ENCODE data around the gene NPY4R2.
"Not testable (repeated sequence)": the region's sequence is repeated elsewhere in the genome, so short reads cannot be mapped to it uniquely, and the experiment has no call there.

Gene NPY4R2

DNA sequence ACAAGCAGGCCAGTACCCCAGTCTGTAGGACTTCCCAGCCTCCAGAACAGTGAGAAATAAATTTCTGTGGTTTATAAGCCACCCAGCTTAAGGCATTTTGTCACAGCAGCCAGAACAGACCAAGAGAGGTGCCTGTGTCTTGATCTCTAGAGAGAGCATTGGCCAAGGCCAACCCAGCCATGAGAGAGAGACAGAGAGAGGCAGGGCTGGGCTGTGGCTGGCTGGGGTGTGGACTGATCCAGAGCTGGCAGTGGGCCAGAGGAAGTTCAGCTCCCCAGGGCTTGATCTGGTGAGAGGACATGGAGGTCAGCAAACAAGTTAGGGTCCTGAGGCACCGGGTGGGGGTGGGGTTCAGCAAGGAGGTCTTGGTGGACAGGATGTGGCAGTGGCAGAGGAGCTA lies 14.4 kb downstream of the NPY4R2 start:
- not testable (repeated sequence) for DNase-seq

DNA sequence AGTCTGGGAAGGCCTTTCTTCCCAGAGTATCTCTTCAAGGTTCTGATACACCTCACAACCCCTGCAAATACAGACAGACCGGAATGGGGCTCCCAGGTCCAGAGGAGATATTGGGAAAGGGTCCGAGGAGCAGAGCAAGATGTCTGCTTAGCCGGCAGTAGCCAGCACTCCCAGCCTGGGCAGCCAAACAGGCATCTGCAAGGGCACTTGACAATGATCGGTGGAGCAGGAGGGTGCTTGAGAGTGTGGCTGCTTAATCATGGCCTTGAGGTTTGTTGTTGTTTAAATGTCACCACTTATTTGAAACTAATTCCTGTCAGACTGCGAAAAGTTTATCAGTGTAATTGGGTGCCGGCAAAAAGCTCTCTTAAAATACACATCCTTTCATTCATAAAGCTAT lies 15.0 kb downstream of the NPY4R2 start:
- DNase-seq: not testable (repeated sequence)

DNA sequence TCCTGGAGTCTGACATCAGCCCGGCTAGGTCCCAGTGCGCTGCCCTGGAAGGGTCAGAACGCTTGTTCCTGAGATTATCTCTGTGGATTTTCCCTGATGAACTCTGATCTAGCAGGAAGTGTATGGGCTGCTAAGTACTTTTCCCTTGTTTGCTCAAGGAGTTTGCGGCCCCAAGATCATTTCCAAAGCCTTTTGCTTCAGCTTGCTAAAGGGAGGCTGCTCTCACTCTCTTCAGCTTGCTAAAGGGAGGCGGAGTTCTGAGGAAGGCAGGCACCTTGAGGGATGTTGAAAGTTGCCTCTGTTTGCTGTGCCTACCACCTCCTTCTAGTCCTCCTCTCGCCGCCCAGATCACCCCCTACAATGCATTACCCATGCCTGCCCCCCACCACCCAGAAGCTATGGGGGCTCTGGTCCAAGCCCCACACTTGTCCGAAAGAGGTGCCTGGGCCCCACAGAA lies 18.3 kb downstream of the NPY4R2 start:
- DNase-seq: not testable (repeated sequence)

DNA sequence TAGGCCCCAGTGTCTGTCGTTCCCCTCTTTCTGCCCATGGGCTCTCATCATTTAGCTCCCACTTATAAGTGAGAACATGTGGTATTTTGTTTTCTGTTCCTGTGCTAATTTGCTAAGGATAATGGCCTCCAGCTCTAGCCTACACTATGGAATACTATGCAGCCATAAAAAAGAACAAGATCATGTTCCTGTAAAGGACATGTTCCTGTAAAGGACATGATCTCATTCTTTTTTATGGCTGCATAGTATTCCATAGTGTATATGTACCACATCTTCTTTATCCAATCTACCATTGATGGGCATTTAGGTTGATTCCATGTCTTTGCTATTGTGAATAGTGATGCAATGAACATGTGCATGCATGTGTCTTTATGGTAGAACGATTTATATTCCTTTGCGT lies 19.2 kb downstream of the NPY4R2 start:
- DNase-seq: not testable (repeated sequence)

DNA sequence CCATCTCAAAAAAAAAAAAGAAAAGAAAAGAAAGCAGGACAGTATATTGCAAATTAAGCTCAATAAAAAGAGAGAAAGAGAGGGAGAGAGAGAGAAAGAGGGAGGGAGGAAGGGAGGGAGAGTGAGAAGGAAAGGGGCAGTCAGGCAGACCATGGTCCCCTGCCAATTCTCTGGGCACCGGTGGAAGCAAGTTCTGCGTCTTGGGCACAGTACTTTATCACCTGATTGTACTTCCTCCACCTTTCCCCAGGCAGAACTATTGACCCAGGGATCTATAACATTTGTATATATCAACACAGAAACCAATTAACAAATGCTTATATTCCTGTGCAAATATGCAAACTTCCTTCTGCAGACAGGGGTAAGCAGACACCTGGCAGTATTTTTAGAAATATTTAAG lies 22.4 kb downstream of the NPY4R2 start:
- not testable (repeated sequence) for DNase-seq

DNA sequence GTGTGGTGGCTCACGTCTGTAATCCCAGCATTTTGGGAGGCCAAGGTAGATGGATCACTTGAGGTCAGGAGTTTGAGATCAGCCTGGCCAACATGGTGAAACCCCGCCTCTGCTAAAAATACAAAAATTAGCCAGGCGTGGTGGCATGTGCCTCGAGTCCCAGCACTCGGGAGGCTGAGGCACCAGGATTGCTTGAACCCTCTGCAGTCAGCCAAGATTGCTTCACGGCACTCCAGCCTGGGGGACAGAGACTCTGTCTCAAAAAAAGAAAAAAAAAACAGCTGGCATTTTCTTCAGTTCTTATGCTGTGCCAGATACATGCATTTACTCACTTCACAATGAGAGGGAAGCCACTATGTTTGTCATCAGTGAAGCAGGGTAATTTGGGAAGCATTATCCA lies 22.9 kb downstream of the NPY4R2 start:
- not testable (repeated sequence) for DNase-seq

DNA sequence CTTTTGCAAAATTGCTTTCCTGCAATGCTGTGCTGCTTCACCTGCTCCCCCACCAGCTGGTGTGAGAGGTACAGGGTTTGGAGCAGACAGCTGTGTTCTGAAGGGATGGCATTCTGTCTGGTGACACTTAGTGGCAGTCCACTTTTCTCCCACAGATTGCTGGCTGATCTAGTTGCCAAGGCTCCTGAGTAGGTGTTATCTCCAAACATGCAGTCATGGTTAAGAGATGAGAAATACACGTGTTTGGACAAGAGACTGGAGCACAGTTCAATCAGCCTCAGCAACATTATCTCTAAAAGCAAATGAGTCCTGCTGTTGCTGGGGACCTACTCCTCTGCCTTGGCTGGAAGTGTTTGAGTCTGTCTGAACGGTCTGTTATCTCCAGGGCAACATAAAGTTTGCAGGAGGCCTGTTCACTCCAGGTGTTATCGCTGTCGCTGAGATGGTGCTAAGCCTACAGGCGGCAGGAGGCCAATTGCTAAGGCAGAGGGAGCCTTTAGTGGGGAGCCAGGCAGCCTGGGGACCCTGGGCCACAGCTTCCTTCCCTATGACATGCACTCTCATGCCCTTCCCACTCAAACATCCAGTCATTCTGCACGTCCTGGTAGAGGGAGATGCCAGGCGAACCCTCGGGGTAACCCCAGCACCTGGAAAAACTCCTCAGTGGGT lies 24.0 kb downstream of the NPY4R2 start:
- not testable (repeated sequence) for DNase-seq

DNA sequence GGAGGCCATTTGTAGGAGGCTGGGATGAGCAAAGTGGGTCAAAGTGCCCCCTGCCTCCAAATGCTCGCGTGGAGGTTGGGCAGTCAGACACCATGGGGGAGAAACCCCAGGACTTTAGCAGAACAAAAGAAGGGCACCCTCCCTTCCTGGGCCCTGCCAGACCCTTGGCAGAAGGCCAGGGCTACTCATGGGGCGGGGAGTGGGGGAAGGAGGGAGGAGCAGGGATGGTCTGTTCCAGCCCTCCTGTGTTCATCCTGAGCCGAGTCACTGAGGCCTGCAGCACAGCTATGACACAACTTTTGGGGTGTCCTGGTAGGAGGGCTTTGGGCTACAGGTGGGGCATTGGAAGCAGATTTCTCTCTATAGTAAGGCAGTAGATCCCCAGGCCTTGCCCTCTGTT lies 24.9 kb downstream of the NPY4R2 start:
- not testable (repeated sequence) for DNase-seq

DNA sequence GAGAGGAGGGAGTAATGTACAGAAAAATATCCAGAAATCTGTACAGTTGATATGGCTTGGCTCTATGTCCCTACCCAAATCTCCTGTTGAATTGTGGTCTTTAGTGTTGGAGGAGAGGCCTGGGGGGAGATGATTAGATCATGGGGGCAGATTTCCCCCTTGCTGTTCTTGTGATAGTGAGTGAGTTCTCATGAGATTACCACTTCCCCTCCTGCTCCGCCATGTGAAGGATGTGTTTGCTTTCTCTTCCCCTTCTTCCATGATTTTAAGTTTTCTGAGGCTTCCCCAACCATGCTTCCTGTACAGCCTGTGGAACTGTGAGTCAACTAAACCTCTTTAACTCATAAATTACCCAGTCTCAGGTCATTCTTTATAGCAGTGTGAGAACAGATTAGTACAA lies 29.0 kb downstream of the NPY4R2 start:
- not testable (repeated sequence) for DNase-seq

DNA sequence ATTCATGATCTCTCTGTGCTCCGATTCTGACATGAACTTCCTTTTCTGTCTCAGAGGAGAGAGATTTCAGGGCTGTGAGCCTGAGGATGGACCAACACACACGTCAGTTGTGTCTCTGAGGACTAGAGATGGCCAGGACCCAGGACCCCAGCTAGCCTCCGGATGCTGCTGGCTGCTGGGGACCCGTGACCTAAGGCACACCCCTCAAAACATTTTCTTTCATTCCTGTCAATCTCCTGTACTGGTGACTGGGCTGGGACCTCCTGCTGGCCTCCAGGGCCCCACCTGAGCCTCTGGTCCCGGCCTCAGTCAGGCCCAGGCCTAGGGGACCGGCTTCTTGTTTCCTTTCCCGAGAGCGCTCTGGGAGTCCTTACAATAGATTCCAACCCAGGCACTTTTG lies 38.7 kb downstream of the NPY4R2 start:
- not testable (repeated sequence) for DNase-seq

DNA sequence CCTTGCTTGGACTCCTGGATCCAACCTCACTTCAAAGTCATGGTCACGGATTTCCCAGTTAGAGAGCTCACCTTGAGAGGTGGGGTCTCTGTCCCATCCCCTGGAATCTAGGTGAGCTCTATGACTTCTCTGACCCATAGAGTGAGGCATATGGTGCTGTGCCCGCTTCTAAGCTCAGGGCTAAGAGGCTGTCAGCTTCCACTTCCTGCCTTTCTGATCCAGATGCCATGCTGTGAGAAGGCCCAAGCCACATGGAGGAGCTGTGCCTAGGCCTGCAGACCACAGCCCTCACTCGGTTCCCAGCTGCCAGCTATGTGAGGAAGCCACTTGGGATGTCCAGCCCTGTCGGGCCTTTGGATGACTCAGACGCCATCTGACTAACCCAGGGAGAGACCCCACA lies 41.2 kb downstream of the NPY4R2 start:
- not testable (repeated sequence) for DNase-seq

DNA sequence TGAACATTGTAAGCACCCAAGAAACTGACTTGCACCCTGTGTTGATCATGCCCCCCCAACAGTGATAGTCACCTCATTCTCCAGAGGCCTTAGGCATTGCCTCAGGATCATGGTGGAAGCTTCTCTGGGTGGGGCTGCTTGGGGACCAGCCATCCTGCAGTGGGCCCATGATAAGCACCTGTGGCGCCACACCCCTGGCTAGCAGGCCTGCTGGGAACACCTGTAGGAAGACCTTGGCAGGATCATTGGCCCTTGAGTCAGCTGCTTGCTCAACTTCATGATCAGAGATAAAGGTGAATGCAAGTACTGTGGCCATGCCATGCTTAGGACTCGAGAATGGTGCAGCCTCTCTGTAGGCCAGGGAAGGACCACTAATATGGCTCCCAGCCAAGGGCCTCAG lies 42.2 kb downstream of the NPY4R2 start:
- DNase-seq: not testable (repeated sequence)

DNA sequence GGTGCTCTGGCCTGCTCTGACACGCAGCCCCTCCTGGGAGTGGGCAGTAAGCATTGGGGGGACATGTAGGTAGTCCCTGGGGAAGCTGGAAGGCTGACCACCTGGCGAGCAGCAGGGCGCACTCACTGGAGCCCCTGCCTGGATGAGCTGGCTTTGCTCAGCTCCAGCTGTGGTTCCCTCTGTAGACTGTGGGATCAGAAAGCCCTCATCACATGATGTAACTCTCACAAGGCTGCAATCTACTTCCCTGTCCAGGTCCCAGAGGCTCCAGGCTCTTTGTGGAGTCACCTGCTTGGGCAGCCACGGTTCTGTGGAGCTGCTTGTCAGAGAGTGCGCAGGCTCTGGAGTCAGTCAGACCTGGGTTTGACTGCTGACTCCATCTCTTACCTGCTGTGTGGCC lies 44.3 kb downstream of the NPY4R2 start:
- DNase-seq: not testable (repeated sequence)

DNA sequence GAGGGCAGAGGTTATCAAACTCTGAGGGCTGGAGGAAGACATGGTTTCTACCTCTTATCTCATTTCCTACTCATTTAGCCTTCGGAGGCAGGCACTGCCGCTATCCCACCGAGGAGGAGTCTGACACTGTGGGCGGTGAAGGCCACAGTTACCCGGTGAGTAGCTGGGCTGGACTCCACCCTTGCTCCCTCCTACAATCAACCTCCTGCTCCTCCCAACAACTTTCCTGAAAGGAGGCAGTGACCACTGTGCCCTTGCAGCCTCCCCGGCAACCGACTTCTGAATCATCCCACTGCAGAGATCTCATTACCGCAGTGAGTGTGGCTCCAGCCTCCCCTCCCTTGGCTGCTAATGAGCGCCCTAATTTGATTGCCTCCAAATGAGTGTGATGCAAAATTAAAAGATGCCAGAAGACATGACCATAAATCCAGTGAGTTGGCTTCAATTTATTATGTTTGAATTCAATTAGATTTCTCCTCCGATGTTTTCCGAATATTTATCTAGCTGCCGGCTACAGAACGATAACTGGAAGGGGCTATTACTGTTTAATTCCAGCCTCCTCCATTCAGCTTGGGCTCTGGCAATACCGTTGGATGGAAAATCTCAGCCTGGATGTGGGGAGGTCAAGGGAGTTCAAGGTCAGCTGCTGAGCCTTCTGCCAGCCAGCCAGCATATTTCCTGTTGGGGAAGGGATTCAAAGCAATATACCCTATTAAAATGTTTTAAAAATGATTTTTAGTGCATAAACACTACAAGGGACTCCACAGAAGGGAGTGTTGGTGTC lies 46.0 kb downstream of the NPY4R2 start:
- DNase-seq: not testable (repeated sequence)

DNA sequence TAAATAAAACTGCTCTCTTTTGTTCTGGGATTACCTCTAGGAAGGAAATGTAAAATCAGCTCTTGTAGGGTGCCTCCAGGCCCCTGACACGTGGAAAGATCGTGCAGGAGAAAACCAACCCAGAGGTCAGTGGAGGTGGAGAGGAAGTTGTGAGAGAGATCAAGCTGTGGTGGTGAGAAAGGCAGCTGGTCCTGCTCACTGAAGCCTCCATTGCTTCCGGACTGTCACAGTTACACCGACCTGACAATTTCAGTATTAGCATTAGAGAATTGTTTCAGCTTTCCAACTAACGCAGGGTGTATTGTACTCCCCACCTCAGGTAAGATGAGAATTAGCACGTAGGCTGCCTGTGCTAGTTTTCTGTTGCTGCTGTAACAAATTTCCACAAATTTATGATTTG lies 50.5 kb downstream of the NPY4R2 start:
- not testable (repeated sequence) for DNase-seq

DNA sequence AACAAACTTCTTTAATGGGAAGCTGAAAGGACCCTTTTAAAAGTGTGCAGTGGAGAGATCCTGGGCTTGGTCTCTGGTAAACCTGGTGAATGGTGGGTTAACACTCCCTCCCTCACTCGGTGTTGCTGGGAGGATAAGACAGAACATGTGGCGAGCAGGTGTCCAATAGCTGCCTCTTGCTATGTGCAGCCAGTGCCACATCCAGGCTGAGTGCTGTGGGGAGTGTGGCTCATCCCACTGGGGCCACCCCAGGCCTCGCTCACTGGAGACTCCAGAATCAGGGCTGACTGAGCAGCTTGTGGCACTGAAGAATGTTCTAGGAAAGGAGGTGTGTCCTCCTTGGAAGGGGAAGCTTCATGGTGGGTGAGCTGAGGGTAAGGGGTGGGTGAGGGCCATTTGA lies 51.6 kb downstream of the NPY4R2 start:
- not testable (repeated sequence) for DNase-seq

DNA sequence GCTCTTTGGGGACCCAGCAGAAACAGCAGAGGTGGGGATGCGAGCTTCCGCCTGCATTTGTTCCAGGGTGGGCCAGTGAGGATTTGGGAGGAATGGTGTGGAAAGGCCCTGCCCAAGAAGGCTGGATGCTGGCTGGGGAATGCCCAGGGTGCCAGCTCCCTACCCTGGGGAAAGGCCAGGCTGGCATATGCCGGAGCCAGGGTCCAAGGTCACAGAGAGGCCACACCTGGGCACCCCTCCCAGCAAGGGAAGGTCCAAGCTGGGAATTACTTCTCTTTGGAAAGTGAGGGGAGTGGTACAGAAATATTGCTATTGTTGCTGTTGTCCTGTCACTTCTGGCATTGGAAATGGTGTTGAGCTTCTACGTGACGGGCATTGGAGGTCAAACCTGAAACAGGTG lies 53.1 kb downstream of the NPY4R2 start:
- DNase-seq: not testable (repeated sequence)

DNA sequence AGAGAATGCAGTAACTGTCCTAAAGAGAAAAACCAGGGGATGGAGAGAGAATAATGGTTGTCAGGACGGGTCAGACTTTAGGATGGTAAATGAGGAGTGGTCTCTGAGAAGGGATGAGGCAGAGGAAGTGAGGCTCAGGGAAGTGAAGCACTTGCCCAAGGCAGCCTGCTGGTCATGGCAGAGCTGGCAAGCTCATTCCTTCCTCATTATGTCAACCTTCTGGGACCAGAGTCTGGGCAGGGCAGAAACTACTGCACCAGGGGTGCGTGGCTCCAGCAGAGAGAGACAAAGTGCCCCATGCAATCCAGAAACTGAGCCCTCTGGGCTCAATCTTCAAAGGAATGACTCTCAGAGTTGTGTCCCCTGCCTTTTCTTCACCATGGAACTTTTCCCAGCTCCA lies 53.6 kb downstream of the NPY4R2 start:
- not testable (repeated sequence) for DNase-seq

All from fibroblast of skin of abdomen (primary cell).